GM12891 (cell line): ENCODE data around the gene SFMBT1.
"Not testable (repeated sequence)": the region's sequence is repeated elsewhere in the genome, so short reads cannot be mapped to it uniquely, and the experiment has no call there.

Experiments
- DNase-seq: peaks from one replicate; pipeline ENCODE4 v3.0.0; 2011; ENCODE audit warnings: low spot score; ENCODE audit not compliant: insufficient read length
- FAIRE-seq: peaks from 2 replicates; lab custom pipeline; 2011; peaks lifted over from hg19 to GRCh38; lab: Jason Lieb, UNC
- PAX5 ChIP-seq: IDR thresholded peaks from 2 replicates; pipeline ENCODE4 v1.6.1; 2011; ENCODE audit warnings: low read length, moderate library complexity, mild to moderate bottlenecking; ENCODE audit not compliant: insufficient read depth, severe bottlenecking
- POLR2A ChIP-seq: IDR thresholded peaks from 2 replicates; pipeline ENCODE4 v1.6.1; 2011; ENCODE audit warnings: low read depth, low read length, control low read depth
- POLR2AphosphoS5 ChIP-seq: IDR thresholded peaks from 2 replicates; pipeline ENCODE4 v1.6.1; 2011; ENCODE audit warnings: low read depth, low read length, control low read depth
- POU2F2 ChIP-seq: IDR thresholded peaks from 2 replicates; pipeline ENCODE4 v1.6.1; 2011; ENCODE audit warnings: low read depth, mild to moderate bottlenecking, control low read depth, low read length, moderate library complexity
- SPI1 ChIP-seq: IDR thresholded peaks from 2 replicates; pipeline ENCODE4 v1.6.1; 2011; ENCODE audit warnings: low read depth, low read length, control low read depth
- TAF1 ChIP-seq: IDR thresholded peaks from 2 replicates; pipeline ENCODE4 v1.6.1; 2011; ENCODE audit warnings: low read depth, low read length, control low read depth

SFMBT1 gene

DNA sequence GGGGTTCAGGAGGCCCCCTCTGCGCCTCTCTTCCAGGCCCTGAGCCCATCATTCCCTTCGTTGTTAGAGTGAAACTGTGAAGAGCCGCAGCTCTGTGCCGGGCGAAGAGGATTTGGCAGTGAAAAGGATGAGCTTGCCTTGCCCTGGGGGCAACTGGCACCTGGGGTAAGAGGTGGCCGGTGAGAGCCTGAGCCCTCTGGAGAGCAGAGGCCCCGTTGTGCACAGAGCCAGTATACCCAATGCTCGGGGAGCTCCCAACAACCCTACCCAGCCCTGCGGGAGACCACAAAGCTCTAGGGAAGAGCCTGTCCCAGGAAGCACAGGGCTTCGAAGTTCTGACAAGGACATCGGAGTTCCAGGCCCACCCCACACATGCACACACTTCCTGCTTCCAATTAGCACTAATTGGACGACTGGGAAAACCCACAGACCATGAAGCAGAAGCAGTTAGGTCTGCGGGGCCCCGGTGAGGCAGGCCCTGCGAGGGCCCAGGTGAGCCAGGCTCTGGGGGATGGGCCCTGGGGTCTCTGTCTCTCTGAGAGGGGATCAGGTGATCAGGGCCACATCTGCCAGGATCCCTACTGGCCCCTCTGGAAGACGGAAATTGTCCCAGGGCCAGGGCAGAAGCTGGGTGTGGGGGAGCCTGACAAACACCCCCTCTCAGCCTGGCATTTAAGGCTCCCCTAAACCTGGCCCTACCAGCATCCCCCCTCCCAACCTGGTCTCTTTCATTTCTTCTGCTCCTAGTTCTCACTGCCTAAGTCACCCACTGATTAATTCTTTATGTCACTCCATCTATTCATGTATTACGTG lies 27.9 kb upstream of the SFMBT1 start:
- FAIRE-seq (no peak), DNase-seq (no peak)
- TF ChIP-seq SPI1, result no peak
- no peak for TF ChIP-seq POLR2AphosphoS5
- no peak for TF ChIP-seq POU2F2
- TF ChIP-seq PAX5, result no peak

DNA sequence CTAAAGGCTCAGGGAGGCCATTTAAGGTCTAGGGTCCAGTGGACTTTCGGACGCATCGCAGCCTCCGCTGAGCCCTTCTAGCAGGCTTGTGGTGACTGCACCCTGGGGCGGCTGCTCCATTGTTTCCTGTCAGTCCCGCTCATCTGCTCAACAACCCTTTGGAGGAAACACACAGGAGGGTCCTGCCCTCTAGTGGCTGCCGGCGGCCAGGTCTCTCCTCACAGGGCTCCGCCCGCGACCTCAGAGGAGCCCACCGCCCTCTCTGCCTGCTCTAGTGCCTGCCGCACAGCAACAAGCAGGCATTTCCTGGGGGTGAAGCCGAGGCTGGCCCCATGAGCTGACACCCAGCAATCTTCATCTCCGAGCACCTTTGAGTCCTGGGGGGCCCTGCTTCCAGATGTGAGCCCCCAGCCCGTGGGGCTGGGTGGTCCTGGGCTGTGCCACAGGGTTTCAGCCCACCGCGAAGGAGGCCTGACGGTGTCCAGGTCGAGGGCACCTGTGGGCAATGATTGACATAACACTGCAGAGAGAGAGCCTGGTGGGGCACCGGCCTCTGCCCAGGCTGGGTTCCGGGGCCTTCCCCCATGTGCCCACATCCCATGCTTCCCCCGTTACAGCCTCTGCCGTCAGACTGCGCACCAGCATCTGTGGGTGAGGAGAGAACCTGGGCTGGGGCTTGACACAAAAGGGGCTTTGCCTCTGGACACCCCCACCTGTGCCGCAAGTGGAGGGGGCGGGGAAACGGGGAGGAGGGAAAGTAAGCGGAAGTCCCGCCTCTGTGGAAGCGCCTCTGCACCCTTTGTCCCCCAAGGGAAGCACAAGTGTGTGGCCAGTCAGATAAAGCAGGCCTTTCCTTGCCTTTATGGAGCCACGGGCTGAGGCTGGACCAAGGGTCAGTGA lies 27.0 kb upstream of the SFMBT1 start:
- no peak for TF ChIP-seq POU2F2
- TF ChIP-seq SPI1, result peak; percentile 56
- no peak for TF ChIP-seq POLR2AphosphoS5
- no peak for TF ChIP-seq PAX5
- peak; percentile 32; the same call in 1 of the 2 replicates for TF ChIP-seq POLR2A
- no peak for TF ChIP-seq TAF1
- DNase-seq (peak; percentile 81), FAIRE-seq (peak; percentile 98)

DNA sequence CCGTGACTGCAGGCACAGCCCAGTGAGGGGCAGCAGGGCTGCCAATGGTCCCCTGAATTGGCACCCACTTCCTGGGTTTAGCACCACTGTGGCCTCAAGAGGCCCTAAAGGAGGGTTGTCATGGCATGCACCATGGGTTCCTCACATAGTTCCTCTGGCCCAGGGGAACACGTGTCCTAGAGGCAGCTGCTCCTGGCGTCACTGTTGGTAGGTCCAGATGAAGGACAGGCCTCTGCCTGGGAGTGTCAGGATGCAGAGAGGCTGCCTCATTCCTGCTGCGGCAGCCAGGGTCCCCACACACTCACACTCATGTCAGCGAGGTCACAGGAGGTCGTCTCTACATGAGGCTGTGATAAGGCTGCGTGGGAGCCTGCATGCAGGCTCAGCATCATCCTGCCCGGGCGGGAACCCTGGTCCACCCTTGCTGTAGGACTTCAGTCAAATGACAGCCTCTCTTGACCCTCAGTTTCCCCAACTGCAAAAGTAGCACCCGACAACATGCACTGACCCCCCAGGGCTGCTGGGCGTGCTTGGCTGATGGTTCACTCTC lies 26.1 kb upstream of the SFMBT1 start:
- TF ChIP-seq POLR2AphosphoS5, result no peak
- TF ChIP-seq TAF1, result no peak
- TF ChIP-seq SPI1, result no peak
- TF ChIP-seq POU2F2, result no peak
- no peak for TF ChIP-seq POLR2A
- TF ChIP-seq PAX5, result no peak
- no peak for DNase-seq
- no peak for FAIRE-seq

DNA sequence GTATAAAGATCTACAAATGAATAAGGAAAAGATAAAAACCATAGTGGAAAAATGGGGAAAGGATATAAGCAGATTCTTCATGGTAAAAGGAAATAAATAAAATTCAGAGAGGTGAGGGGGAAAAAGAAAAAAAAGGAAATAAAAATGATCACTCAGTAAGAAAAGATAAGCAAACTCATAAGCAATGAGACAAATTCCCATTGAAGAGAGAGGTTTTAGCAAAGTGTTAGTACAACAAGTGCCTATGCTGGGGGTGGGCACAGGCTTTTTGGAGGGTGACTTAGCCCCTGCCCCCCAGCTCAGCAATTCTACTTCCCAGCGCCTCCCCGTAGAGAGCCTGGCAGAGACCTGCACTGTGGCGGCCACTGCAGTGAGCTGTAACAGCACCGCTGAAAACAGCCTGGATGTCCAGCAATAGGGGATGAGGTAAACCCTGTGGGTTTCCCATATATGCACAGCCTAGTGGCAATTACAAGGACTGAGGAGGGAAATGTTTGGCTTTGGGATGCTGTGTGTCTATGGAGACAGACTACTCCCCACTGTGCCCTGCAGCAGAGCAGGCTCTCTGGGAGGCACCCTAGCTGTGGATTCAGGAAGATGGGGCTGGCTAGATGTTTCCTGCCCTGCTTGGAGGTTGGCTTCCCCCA lies 23.7 kb upstream of the SFMBT1 start:
- DNase-seq (no peak), FAIRE-seq (no peak)
- TF ChIP-seq TAF1 (no peak), POLR2AphosphoS5 (no peak), POLR2A (no peak), SPI1 (no peak), PAX5 (no peak), POU2F2 (no peak)

DNA sequence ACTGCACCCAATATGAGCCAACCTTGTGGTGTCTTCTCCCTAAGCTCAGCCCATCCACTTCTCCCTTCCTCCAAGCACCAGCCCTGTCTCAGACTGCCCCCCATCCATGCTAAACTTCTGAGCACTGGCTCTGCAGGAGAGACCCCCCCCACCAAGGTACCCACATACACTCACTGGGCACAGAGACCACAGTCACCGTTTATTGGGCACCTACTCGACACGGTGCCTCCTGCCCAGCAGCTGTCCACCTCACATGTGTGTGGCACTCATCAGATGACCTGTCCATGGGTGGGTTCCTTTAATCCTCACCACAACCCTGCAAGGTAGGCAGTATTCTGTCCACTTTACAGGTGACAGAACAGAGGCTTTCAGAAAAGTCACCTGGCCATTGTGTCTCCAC lies 22.3 kb upstream of the SFMBT1 start:
- no peak for DNase-seq
- FAIRE-seq, result no peak
- TF ChIP-seq SPI1 (no peak), TAF1 (no peak), POU2F2 (no peak), POLR2AphosphoS5 (no peak), PAX5 (no peak)

DNA sequence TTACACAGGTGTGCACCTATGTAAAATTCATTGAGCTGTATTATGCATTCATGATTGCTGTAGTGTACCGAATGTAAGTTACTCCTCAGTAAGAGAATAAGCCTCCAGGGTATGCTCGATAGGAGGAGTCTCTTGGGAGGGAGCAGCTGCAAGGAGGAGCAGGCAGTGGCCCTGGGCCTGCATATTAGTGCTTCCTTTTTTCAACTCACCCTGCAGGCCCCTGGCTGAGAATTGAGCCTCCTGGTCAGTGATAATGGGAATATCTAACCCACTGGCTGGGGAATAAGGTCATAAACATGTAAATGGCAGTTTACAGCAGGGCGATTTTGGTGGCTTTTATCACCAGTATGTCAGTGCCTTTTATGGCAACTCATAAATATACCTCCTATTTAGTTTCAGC lies 21.7 kb upstream of the SFMBT1 start:
- FAIRE-seq, result no peak
- DNase-seq, result no peak
- TF ChIP-seq TAF1 (no peak), POU2F2 (no peak), PAX5 (no peak)

DNA sequence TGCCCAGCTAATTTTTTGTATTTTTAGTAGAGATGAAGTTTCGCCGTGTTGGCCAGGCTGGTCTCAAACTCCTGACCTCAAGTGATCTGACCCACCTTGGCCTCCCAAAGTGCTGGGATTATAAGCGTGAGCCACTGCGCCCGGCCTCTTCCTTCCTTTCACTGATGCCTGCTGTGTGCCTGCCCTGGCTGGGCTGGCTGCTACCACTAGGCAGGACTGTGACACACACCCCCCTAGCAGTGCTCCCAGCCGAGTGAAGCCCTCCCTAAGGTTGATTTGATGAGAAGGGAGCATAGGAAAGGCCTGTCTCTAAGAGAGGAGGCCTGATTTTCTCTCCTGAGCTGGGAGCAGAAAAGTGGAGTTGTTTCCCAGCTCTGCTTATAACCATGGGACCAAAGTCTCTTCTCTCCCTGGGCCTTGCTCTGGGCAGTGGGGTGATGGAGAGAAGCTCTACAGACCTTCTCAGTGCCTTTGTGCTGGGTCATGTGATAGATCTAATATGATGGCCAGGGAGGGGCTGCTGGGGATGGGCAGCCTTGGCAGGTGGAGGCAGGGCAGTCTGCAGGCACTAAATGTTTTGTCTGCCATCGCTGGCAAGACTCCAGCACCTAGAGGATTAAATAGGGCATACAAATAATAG lies 20.1 kb upstream of the SFMBT1 start:
- TF ChIP-seq TAF1 (no peak), POLR2A (no peak), SPI1 (no peak), POU2F2 (no peak), PAX5 (no peak), POLR2AphosphoS5 (no peak)
- FAIRE-seq (no peak), DNase-seq (no peak)

DNA sequence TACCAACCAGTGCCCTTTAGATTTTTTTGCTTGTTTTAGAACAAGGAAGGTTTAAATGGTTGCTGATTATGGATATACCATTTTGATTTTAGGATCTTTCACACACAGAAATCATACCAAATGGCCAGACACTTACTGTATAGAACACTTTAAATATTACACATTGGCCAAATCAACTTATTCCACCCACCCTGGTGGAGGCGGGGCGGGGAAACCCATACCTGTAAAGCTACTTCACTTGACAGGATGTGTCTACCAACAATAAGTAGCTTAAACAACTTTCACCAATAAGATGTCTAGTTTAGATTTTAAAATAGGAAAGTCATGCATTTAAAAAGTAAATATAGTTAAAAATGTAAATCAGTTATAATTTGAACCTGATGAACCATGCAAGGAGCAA lies 17.0 kb upstream of the SFMBT1 start:
- DNase-seq (no peak), FAIRE-seq (peak; percentile 50)
- TF ChIP-seq SPI1 (no peak), POLR2A (no peak), POU2F2 (no peak), TAF1 (no peak)

DNA sequence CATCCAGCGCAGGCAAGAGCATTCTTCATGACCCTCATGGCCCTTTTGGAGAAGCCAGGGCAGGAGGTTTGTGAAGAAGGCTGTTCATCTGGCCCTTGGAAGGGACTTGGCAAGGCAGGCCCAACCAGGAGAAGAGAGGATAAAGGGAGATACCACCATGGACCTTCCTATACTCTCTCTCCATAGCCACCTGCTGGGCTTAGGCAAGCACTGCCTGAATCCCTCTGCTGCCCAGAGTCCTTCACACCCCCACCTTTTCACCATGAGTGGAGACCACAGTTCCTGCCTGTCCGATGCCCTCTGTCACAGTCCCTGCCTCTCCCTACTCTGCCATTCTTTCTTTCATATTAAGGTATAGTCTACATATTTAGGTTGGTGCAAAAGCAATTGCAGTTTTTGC lies 10.6 kb upstream of the SFMBT1 start:
- no peak for DNase-seq
- peak; percentile 59 for FAIRE-seq
- TF ChIP-seq PAX5 (no peak), POU2F2 (no peak), SPI1 (no peak), POLR2A (no peak), POLR2AphosphoS5 (no peak), TAF1 (no peak)

DNA sequence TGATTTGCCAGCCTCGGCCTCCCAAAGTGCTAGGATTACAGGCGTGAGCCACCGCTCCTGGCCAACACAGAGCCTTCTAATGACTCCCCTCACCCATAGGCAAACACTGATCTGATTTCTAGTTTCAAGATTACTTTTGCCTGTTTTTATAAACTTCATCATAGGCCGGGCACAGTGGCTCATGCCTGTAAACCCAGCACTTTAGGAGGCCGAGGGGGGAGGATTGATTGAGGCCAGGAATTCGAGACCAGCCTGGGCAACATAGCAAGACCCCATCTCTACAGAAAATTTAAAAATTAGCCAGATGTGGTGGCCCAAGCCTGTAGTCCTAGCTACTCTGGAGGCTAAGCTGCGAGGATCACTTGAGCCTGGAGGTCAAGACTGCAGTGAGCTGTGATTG lies 8.4 kb upstream of the SFMBT1 start:
- not testable (repeated sequence) for FAIRE-seq, DNase-seq
